Keratinocyte (primary cell): Measurements from ENCODE around the gene UBA52.

ENCODE experiments used
- EZH2 ChIP-seq: IDR thresholded peaks from one replicate; pipeline ENCODE4 v1.6.1; 2012; ENCODE audit warnings: inconsistent platforms, mild to moderate bottlenecking, low read length, moderate library complexity
- TF ChIP-seq, protein P1 (sequence below), 3 experiments: IDR thresholded peaks in 1 of 3; conservative IDR thresholded peaks in 1 of 3; optimal IDR thresholded peaks in 1 of 3; 2 replicates in 2 of 3; 3 replicates in 1 of 3; pipeline versions ENCODE3 to v1.5.1; 2011; ENCODE audit warnings: low read length in 3 of 3, mild to moderate bottlenecking in 3 of 3, moderate library complexity in 2 of 3, control low read depth in 1 of 3, inconsistent platforms in 1 of 3; ENCODE audit not compliant: insufficient read depth in 2 of 3; ENCODE audit errors: extremely low read depth in 1 of 3

DNA sequence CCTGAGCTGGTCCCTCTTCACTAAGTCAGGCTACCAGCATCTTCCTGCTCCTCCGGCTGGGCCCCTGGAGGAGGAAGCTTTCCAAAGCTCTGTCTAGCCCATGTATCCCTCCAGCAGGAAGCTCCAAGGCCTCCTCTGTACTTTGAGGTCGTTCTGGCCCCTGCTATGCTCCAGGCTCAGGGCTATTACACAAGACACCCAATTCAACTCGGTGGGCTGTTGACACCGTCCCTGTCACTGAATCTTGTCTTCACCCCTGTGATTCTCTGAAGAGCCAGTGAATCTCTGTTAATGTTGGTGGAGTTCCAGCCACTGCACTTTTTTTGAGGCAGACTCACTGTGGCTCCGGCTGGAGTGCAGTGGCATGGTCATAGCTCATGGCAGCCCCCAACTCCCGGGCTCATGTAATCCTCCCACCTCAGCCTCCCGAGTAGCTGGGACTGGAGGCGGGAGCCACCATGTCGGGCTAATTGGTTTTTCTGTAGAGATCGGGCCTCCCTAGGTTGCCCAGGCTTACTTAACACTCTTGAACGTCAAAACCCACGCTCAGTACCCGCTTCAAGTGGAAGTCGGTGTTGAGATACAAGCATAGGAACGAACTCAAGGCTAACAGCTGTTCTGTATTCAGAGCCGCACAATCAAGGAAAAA lies 16.4 kb downstream of the UBA52 start:
- TF ChIP-seq, protein P1, sequence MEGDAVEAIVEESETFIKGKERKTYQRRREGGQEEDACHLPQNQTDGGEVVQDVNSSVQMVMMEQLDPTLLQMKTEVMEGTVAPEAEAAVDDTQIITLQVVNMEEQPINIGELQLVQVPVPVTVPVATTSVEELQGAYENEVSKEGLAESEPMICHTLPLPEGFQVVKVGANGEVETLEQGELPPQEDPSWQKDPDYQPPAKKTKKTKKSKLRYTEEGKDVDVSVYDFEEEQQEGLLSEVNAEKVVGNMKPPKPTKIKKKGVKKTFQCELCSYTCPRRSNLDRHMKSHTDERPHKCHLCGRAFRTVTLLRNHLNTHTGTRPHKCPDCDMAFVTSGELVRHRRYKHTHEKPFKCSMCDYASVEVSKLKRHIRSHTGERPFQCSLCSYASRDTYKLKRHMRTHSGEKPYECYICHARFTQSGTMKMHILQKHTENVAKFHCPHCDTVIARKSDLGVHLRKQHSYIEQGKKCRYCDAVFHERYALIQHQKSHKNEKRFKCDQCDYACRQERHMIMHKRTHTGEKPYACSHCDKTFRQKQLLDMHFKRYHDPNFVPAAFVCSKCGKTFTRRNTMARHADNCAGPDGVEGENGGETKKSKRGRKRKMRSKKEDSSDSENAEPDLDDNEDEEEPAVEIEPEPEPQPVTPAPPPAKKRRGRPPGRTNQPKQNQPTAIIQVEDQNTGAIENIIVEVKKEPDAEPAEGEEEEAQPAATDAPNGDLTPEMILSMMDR (optimal IDR thresholded peaks at IDR 0.05 in 1 of 3, IDR thresholded peaks at IDR 0.05 in 1 of 3, conservative IDR thresholded peaks at IDR 0.05 in 1 of 3; ENCODE audit: extremely low read depth in 1 of 3, insufficient read depth in 2 of 3, low read length in 3 of 3): no peak
- TF ChIP-seq EZH2: no peak
